SU-DHL-6 (cell line): Measurements from ENCODE around the gene SUMO1.
"Not testable (repeated sequence)": the region's sequence is repeated elsewhere in the genome, so short reads cannot be mapped to it uniquely, and the experiment has no call there.

ENCODE experiments used
- H2AFZ ChIP-seq: fragments of 200-600 bp; sonication (generic); 2 replicates; pipeline ENCODE4 v1.6.1; 2014; ENCODE audit warnings: low read depth, mild to moderate bottlenecking, moderate library complexity, mixed read lengths, antibody characterized with exemption, low read length; ENCODE audit not compliant: severe bottlenecking
- H3F3A ChIP-seq: fragments of 200-600 bp; shearing (Covaris generic); 2 replicates; pipeline ENCODE4 v1.6.0; 2016; ENCODE audit warnings: antibody characterized with exemption, mild to moderate bottlenecking; ENCODE audit not compliant: insufficient read depth
- H3K27ac ChIP-seq: fragments of 200-600 bp; sonication (generic); 2 replicates; pipeline ENCODE4 v1.5.1; 2016; ENCODE audit warnings: low read depth, mild to moderate bottlenecking, low read length, moderate library complexity, mixed read lengths
- H3K27me3 ChIP-seq: fragments of 200-600 bp; sonication (generic), shearing (Covaris generic); 2 replicates; pipeline ENCODE4 v1.6.0; 2014; ENCODE audit warnings: mild to moderate bottlenecking, low read length
- H3K36me3 ChIP-seq: fragments of 200-600 bp; sonication (generic); 2 replicates; pipeline ENCODE4 v1.6.1; 2014; ENCODE audit warnings: mild to moderate bottlenecking, low read length, mixed read lengths
- H3K4me2 ChIP-seq: fragments of 300-600, 200-600 bp; shearing (Covaris generic), sonication (generic); 2 replicates; pipeline ENCODE4 v1.6.0; 2014; ENCODE audit warnings: low read length, low read depth, mild to moderate bottlenecking; ENCODE audit not compliant: poor library complexity, severe bottlenecking
- H3K4me3 ChIP-seq: fragments of 200-600 bp; sonication (generic); 2 replicates; pipeline ENCODE4 v1.5.1; 2014; ENCODE audit warnings: antibody characterized with exemption, low read length, mild to moderate bottlenecking, mixed read lengths; ENCODE audit not compliant: insufficient read depth, poor library complexity, severe bottlenecking
- H3K79me2 ChIP-seq: fragments of 200-600 bp; sonication (generic); 2 replicates; pipeline ENCODE4 v1.6.1; 2014; ENCODE audit warnings: mild to moderate bottlenecking, low read length, moderate library complexity; ENCODE audit not compliant: insufficient read depth
- H3K9ac ChIP-seq: fragments of 200-600 bp; sonication (generic); 2 replicates; pipeline ENCODE4 v1.7.0; 2014; ENCODE audit warnings: mild to moderate bottlenecking, low read length
- H3K9me2 ChIP-seq: fragments of 200-600 bp; sonication (generic); replicated peaks from 2 replicates; pipeline ENCODE4 v1.6.1; 2014; ENCODE audit warnings: low read length; ENCODE audit not compliant: insufficient read depth
- H3K9me3 ChIP-seq: fragments of 200-600 bp; sonication (generic); 2 replicates; pipeline ENCODE4 v1.6.1; 2014; ENCODE audit warnings: low read length, mixed read lengths; ENCODE audit not compliant: insufficient read depth
- H4K20me1 ChIP-seq: fragments of 200-600 bp; sonication (generic); 2 replicates; pipeline ENCODE4 v1.6.1; 2014; ENCODE audit warnings: low read depth, mild to moderate bottlenecking, antibody characterized with exemption, low read length, moderate library complexity, mixed read lengths
- CTCF ChIP-seq: fragments of 200-600 bp; sonication (generic); IDR thresholded peaks from one replicate; pipeline ENCODE4 v1.5.1; 2017; ENCODE audit warnings: antibody characterized with exemption, mild to moderate bottlenecking, low read length, moderate library complexity; ENCODE audit not compliant: insufficient read depth, poor library complexity, severe bottlenecking
- EZH2phosphoT487 ChIP-seq: fragments of 200-600 bp; sonication (generic), shearing (Covaris generic); conservative IDR thresholded peaks from 2 replicates; pipeline ENCODE4 v1.6.1; 2018; ENCODE audit warnings: mild to moderate bottlenecking, antibody characterized with exemption, low read length, moderate library complexity, mixed read lengths

Gene SUMO1

DNA sequence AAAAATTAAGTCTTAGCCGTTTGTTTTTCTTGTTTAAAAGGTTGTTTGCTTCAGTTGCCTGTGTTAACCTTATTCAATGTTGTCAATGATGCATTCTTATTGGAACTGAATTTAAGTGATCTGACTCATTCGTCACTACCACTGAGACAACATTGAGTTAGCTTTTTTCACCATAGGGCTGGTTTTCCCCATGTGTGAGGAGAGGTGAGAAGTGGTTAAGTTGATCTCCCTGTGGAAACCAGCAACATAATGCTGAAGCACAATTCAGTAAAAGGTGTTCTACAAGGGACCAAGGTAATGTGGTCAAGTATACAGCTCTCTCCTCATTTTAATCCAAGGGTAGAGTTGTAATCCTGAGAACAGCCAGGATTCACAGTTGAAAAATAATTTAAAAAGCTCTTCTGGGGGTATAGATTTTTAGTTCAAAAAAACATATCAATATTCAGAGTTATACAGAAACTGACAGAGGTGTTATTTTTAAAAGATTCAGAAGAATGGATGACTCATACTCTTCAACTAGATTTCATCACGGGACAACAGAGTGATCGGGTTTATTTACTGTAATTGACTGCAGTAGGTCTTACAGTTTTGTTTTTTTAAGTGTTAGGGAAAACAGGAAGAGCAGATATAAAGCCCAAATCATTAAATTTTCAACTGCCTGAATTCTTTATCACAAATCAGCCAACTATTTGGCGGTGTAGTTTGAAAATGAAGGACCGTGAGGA, 39.8 kb upstream of the SUMO1 start:
- H3K79me2 ChIP-seq = peaks cover 93% of the 10 kb centered on the region
- H3K36me3 ChIP-seq = peaks cover 58% of the 10 kb centered on the region
- H3K27me3 ChIP-seq = no peaks in the 10 kb centered on the region
- no peak overlapping the region for H3K4me2 ChIP-seq
- H3K9me2 ChIP-seq = no peaks in the 10 kb centered on the region
- H4K20me1 ChIP-seq = peaks cover 68% of the 10 kb centered on the region
- no peak overlapping the region for H3K4me3 ChIP-seq
- H3F3A ChIP-seq = peaks cover 15% of the 10 kb centered on the region
- no peak overlapping the region for H2AFZ ChIP-seq
- TF ChIP-seq CTCF (no peak), EZH2phosphoT487 (no peak)
- no peak overlapping the region for H3K27ac ChIP-seq
- no peak overlapping the region for H3K9ac ChIP-seq
- H3K9me3 ChIP-seq = no peaks in the 10 kb centered on the region

DNA sequence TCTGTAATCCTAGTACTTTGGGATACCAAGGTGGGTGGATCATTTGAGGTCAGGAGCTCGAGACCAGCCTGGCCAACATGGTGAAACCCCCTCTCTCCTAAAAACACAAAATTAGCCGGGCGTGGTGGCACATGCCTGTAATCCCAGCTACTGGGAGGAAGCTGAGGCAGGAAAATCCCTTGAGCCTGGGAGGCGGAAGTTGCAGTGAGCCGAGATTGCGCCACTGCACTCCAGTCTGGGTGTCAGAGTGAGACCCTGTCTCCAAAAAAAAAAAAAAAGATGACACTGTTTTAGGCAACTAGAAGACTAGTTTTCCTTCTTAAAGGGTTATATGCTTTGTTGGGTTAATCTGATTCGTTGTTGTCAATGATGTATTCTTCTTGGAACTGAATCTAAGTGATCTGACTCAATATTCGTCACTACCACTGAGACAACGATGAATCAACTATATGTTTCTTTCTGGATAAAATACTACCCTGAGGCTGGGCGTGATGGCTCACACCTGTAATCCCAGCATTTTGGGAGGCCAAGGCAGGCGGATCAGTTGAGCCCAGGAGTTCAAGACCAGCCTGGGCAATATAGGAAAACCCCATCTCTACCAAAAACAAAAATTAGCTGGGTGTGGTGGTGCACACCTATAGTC, 37.8 kb upstream of the SUMO1 start:
- peaks cover 58% of the 10 kb centered on the region for H4K20me1 ChIP-seq
- peaks cover 14% of the 10 kb centered on the region for H3F3A ChIP-seq
- H3K36me3 ChIP-seq = peaks cover 44% of the 10 kb centered on the region
- not testable (repeated sequence) for H3K27me3 ChIP-seq, H3K9me2 ChIP-seq, H3K4me3 ChIP-seq, H2AFZ ChIP-seq, H3K27ac ChIP-seq, H3K9ac ChIP-seq, H3K4me2 ChIP-seq, H3K9me3 ChIP-seq
- peaks cover 97% of the 10 kb centered on the region for H3K79me2 ChIP-seq

DNA sequence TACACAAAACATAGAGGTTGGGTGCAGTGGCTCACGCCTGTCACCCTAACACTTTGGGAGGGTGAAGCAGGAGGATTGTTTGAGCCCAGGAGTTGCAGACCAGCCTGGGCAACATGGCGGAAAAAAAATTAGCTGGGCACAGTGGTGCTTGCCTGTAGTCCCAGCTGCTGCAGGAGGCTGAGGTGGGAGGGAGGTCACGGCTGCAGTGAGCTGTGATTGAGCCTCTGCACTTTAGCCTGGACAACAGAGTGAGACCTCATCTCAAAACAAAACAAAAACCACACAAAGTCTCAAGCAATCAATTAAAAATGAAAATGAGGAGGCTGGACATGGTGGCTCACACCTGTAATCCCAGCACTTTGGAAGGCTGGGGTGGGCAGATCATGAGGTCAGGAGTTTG, 32.1 kb upstream of the SUMO1 start:
- Histone ChIP-seq H3K9me3 (no peaks in the 10 kb centered on the region), H3K9me2 (no peaks in the 10 kb centered on the region), H3K27ac (peak overlapping the region; percentile 62; the same call in 1 of the 2 replicates), H3K4me3 (peak overlapping the region; percentile 53), H3K9ac (peak overlapping the region; percentile 97), H4K20me1 (peaks cover 61% of the 10 kb centered on the region), H3F3A (peaks cover 34% of the 10 kb centered on the region), H3K27me3 (no peaks in the 10 kb centered on the region), H3K79me2 (peaks cover 99% of the 10 kb centered on the region), H2AFZ (no peak overlapping the region), H3K4me2 (peak overlapping the region; percentile 99), H3K36me3 (peaks cover 22% of the 10 kb centered on the region)
- TF ChIP-seq CTCF (no peak), EZH2phosphoT487 (no peak)

DNA sequence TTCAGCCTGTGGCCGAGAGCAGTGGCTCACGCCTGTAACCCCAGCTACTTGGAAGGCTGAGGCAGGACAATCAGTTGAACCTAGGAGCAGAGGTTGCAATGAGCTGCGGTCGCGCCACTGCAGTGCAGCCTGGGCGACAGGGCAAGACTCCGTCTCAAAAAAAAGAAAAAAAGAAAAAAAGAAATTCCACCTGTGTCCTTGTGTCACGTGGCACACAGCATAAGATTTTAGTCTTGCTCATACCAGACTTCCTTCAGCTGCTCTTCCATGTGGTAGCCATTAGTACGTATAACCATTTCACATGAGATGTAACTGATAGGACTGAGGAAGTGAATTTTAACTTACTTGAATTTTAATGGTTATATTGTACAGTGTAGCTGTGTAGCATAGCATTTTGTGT, 31.2 kb upstream of the SUMO1 start:
- H4K20me1 ChIP-seq = peaks cover 52% of the 10 kb centered on the region
- TF ChIP-seq EZH2phosphoT487 = no peak
- TF ChIP-seq CTCF = no peak
- H2AFZ ChIP-seq = no peak overlapping the region
- H3K27ac ChIP-seq = peak overlapping the region; percentile 62
- H3K79me2 ChIP-seq = peaks cover 90% of the 10 kb centered on the region
- H3K9me2 ChIP-seq = no peaks in the 10 kb centered on the region
- no peaks in the 10 kb centered on the region for H3K27me3 ChIP-seq
- no peaks in the 10 kb centered on the region for H3K9me3 ChIP-seq
- H3K36me3 ChIP-seq = peaks cover 14% of the 10 kb centered on the region
- peak overlapping the region; percentile 99 for H3K4me2 ChIP-seq
- peaks cover 34% of the 10 kb centered on the region for H3F3A ChIP-seq
- peak overlapping the region; percentile 97 for H3K9ac ChIP-seq
- peak overlapping the region; percentile 53 for H3K4me3 ChIP-seq
